ENCODE measurements around the gene KIFAP3.
"Not testable (repeated sequence)": the region's sequence is repeated elsewhere in the genome, so short reads cannot be mapped to it uniquely, and the experiment has no call there.

The KIFAP3 gene

GRCh38 chr1:170074250-170075157 is at the start of gene KIFAP3:
Gene KIFAP3, minus strand, starts transcription at chr1:170074695. Its CDS starts 228 bp downstream, at chr1:170074467.
- DNase-seq: peak; percentile 68 to 97 (median 93)

GRCh38 chr1:170122366-170122765 is 47.9 kb upstream of the KIFAP3 start:
- DNase-seq: no peak

- DNase-seq: no peak
These were observed 40.4 kb upstream of the KIFAP3 start for GRCh38 chr1:170114906-170115305.

GRCh38 chr1:170113140-170113539 is 38.6 kb upstream of the KIFAP3 start:
- not testable (repeated sequence) for DNase-seq

- no peak for DNase-seq
These were observed 23.0 kb upstream of the KIFAP3 start for GRCh38 chr1:170097449-170097948.

GRCh38 chr1:170096806-170097340 is 22.4 kb upstream of the KIFAP3 start:
- DNase-seq: no peak

GRCh38 chr1:170095976-170096748 is 21.7 kb upstream of the KIFAP3 start:
- no peak for DNase-seq

GRCh38 chr1:170094697-170095616 is 20.5 kb upstream of the KIFAP3 start:
- DNase-seq: not testable (repeated sequence)

GRCh38 chr1:170086399-170087032 is 12.0 kb upstream of the KIFAP3 start:
- no peak for DNase-seq

GRCh38 chr1:170085091-170085490 is 10.6 kb upstream of the KIFAP3 start:
- DNase-seq: no peak

- no peak for DNase-seq
These were observed 4.2 kb upstream of the KIFAP3 start for GRCh38 chr1:170078610-170079189.

- no peak for DNase-seq
These were observed 3.4 kb upstream of the KIFAP3 start for GRCh38 chr1:170077926-170078325.

- not testable (repeated sequence) for DNase-seq
These were observed 2.5 kb upstream of the KIFAP3 start for GRCh38 chr1:170076952-170077351.

GRCh38 chr1:170076199-170076598 is 1.7 kb upstream of the KIFAP3 start:
- DNase-seq: no peak

- peak in 7 of 58 donors; percentile 0 to 1 (median 0) for DNase-seq
These were observed 691 bp upstream of the KIFAP3 start for GRCh38 chr1:170075186-170075585.

- DNase-seq: peak in 2 of 58 donors; percentile 11 to 36
These were observed 624 bp downstream of the KIFAP3 start for GRCh38 chr1:170073893-170074249.

GRCh38 chr1:170071378-170071777 is 3.1 kb downstream of the KIFAP3 start:
- DNase-seq: no peak

GRCh38 chr1:170068923-170069322 is 5.6 kb downstream of the KIFAP3 start:
- DNase-seq: no peak

- no peak for DNase-seq
These were observed 7.2 kb downstream of the KIFAP3 start for GRCh38 chr1:170067253-170067819.

Measured in anterior cingulate cortex (tissue), 58 donors.